Duodenal mucosa (tissue), 2 donors: ENCODE measurements around the gene GLRX2.

Experiments used
- H3K27ac ChIP-seq: one replicate; pipeline ENCODE4 v1.7.0; 2013; ENCODE audit warnings: low read depth, low read length
- H3K27me3 ChIP-seq, 2 donors: one replicate each; pipeline ENCODE4 v1.7.0; 2013; ENCODE audit warnings: low read length in 2 of 2, control low read depth in 1 of 2; ENCODE audit not compliant: insufficient read depth in 2 of 2, control insufficient read depth in 1 of 2
- H3K36me3 ChIP-seq, 2 donors: one replicate each; pipeline ENCODE4 v1.7.0; 2013; ENCODE audit warnings: low read length in 2 of 2, control low read depth in 1 of 2; ENCODE audit not compliant: insufficient read depth in 2 of 2, control insufficient read depth in 1 of 2
- H3K4me1 ChIP-seq, 2 donors: one replicate each; pipeline ENCODE4 v1.7.0; 2013; ENCODE audit warnings: low read length in 2 of 2, control low read depth in 1 of 2; ENCODE audit not compliant: insufficient read depth in 2 of 2, control insufficient read depth in 1 of 2
- H3K4me3 ChIP-seq, 2 donors: one replicate each; pipeline ENCODE4 v1.7.0; 2013; ENCODE audit warnings: low read length in 2 of 2, low read depth in 1 of 2
- H3K9ac ChIP-seq, 2 donors: one replicate each; pipeline ENCODE4 v1.7.0; 2013; ENCODE audit warnings: low read length in 2 of 2, low read depth in 1 of 2
- H3K9me3 ChIP-seq, 2 donors: one replicate each; pipeline ENCODE4 v1.7.0; 2013; ENCODE audit warnings: low read length in 2 of 2, control low read depth in 1 of 2; ENCODE audit not compliant: control insufficient read depth in 1 of 2

GLRX2 gene

DNA sequence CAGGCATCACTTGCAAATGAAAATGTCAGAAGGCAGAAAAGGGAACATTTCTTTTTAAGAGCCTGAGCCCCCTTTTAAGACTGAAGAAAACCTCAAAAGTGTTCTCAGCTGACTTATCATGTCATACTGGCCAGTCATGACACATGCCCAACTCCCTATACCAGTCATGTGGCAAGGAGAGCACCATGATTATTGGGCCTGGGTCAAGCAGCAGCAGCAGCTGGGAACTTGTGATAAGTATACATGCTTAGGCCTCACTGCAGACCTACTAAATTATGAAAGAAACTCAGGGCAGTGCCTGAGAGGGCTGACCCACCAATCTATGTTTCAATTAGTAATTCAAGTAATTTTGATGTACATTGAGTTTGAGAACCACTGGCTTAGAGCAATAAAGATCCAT is 37.2 kb downstream of the GLRX2 start:
- Histone ChIP-seq H3K27me3 (no peaks in the 10 kb centered on the region), H3K9ac (no peak overlapping the region), H3K36me3 (peaks cover 0 to 6% of the 10 kb centered on the region in 2 donors), H3K4me3 (no peak overlapping the region), H3K4me1 (peaks cover 0 to 6% of the 10 kb centered on the region in 2 donors), H3K27ac (no peak overlapping the region), H3K9me3 (no peaks in the 10 kb centered on the region)

DNA sequence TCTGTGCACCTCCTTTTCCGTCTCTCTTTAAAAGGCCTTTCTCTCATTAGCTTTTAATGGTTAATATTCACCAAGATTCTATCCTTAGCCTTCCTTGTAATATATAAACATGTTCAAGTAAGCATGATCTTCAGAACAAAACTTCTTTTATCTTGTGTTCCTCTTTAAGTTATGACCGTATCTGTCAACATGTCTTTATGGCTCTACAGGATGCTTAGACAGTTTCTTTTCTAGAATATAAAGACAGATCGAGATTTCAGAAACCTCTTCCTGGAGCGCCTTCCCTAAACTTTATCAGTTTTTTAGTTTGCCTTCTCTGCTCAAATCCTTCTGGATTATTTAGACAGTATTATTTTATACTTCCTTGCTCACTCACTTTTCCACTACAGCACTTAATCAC is 38.6 kb downstream of the GLRX2 start:
- H3K4me3 ChIP-seq = no peak overlapping the region
- H3K4me1 ChIP-seq = peaks cover 0 to 6% of the 10 kb centered on the region in 2 donors
- H3K9me3 ChIP-seq = no peaks in the 10 kb centered on the region
- no peaks in the 10 kb centered on the region for H3K27me3 ChIP-seq
- H3K27ac ChIP-seq = no peak overlapping the region
- H3K36me3 ChIP-seq = peaks cover 0 to 6% of the 10 kb centered on the region in 2 donors
- H3K9ac ChIP-seq = no peak overlapping the region

DNA sequence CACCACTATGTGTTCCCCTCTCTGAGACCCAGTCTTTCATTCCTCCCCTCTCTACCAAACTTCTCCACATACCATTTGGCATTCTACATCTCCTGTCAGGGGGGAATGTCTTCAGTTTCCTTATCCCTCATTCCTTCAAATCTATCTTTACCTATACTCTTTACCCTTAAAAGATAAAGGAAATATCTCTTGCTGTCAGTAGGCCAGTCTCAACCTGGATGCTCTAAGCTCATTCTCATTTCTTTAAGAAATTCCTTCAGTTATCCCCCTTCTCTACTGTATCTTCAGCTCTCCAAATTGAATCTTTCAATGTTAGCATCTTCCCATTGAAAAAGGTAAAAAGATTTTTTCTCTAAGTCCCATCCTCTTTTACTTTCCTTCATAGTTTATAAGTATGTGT is 39.3 kb downstream of the GLRX2 start:
- peaks cover 4 to 9% of the 10 kb centered on the region in 2 donors for H3K4me1 ChIP-seq
- no peak overlapping the region for H3K9ac ChIP-seq
- peaks cover 0 to 6% of the 10 kb centered on the region in 2 donors for H3K36me3 ChIP-seq
- H3K9me3 ChIP-seq = no peaks in the 10 kb centered on the region
- H3K27ac ChIP-seq = no peak overlapping the region
- no peaks in the 10 kb centered on the region for H3K27me3 ChIP-seq
- no peak overlapping the region for H3K4me3 ChIP-seq

DNA sequence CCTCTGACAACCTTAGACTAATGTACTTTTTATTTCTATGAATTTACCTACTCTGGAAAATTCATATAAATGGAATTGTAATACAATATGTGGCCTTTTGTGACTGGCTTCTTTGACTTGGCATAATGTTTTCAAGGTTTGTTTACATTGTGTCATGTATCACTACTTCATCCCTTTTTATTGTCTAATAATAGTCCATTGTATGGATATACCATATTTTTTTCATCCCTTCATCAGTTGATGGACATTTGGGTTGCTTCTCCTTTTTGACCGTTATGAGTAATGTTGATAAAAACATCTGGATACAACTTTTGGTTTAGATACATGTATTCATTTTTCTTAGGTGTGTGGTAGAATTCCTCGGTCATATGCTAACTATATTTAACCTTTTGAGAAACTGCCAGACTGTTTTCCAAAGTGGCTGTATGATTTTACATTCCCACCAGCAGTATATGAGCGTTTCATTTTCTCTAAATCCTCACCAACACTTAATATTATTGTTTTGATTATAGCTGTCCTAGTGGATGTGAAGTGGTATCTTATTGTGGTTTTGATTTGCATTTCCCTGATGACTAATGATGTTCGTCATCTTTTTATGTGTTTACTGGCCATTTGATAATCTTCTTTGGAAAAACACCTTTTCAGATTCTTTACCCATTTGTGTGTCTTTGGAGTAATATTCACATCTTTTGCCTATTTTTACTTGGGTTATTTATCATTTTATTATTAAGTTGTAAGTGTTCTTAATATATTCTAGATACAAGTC is 42.3 kb downstream of the GLRX2 start:
- no peaks in the 10 kb centered on the region for H3K36me3 ChIP-seq
- peaks cover 10 to 12% of the 10 kb centered on the region in 2 donors for H3K4me1 ChIP-seq
- H3K9ac ChIP-seq = no peak overlapping the region
- no peaks in the 10 kb centered on the region for H3K27me3 ChIP-seq
- no peak overlapping the region for H3K27ac ChIP-seq
- H3K9me3 ChIP-seq = no peaks in the 10 kb centered on the region
- H3K4me3 ChIP-seq = no peak overlapping the region

DNA sequence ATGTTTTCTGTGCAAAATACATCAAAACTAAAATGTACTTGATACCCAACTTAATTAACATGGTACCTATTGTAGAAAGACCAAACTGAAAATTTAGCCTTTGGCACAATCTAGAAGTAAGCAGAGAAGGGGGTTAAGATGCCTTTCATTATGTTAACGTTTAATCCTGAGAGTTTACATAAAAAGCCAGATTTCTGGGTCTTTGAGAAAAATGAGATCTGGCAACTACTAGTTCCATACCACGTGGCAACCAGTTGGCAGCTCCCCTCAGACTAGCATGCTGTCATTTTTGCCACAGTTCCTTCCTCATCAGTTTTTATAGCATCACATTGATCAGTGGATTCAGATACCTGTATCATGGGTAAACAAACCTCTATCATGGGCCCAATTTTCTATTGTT is 44.3 kb downstream of the GLRX2 start:
- peaks cover 12 to 21% of the 10 kb centered on the region in 2 donors for H3K4me1 ChIP-seq
- H3K4me3 ChIP-seq = peak overlapping the region; percentile 95 to 98
- peak overlapping the region in 1 of 2 donors; percentile 93 for H3K9ac ChIP-seq

DNA sequence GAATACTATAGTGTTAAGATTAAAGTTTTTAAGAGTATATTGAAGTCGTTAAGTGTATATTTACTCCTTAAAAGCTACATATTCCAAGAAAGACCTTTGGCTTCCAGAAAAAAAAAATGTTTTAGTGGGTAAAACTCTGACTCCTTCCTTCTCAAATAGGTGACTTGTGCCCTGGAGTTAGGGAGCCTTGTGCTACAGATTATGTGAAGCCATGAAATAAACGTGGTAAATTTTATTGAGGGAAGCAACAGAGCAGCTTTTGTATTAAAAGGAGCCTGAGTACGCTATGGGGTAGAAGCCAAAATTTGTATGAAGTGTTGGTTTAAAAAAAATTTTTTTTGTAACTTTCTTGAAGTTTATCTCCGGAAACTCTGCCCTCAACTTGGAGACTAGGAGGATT is 44.8 kb downstream of the GLRX2 start:
- H3K27me3 ChIP-seq = no peaks in the 10 kb centered on the region
- H3K4me3 ChIP-seq = peak overlapping the region; percentile 95 to 98
- peak overlapping the region; percentile 93 to 97 for H3K9ac ChIP-seq
- H3K9me3 ChIP-seq = no peaks in the 10 kb centered on the region
- H3K27ac ChIP-seq = no peak overlapping the region
- H3K36me3 ChIP-seq = peaks cover 0 to under 1% of the 10 kb centered on the region in 2 donors
- H3K4me1 ChIP-seq = peaks cover 12 to 21% of the 10 kb centered on the region in 2 donors

More for the DNA sequence above, 44.3 kb downstream of the GLRX2 start:
- Histone ChIP-seq H3K9me3 (no peaks in the 10 kb centered on the region), H3K36me3 (no peaks in the 10 kb centered on the region), H3K27ac (no peak overlapping the region), H3K27me3 (no peaks in the 10 kb centered on the region)

DNA sequence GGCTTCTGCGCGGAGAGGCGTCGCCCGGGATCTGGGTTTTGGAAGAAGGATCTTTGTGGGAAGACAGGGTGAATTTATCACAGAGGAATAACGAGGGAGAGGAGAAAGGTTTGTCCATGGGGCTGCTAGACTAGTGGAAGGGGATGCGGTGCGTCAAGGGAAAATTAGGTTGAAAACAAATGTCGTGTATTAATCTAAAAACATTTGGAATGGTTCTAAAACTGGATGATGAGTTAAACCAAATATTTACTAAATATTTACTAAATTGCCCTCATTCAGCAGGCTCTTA is 45.2 kb downstream of the GLRX2 start:
- Histone ChIP-seq H3K9me3 (no peaks in the 10 kb centered on the region), H3K27me3 (no peaks in the 10 kb centered on the region), H3K4me3 (peak overlapping the region; percentile 95 to 98), H3K27ac (peak overlapping the region; percentile 98), H3K4me1 (peaks cover 12 to 21% of the 10 kb centered on the region in 2 donors), H3K9ac (peak overlapping the region; percentile 93 to 97), H3K36me3 (peaks cover 0 to 2% of the 10 kb centered on the region in 2 donors)

DNA sequence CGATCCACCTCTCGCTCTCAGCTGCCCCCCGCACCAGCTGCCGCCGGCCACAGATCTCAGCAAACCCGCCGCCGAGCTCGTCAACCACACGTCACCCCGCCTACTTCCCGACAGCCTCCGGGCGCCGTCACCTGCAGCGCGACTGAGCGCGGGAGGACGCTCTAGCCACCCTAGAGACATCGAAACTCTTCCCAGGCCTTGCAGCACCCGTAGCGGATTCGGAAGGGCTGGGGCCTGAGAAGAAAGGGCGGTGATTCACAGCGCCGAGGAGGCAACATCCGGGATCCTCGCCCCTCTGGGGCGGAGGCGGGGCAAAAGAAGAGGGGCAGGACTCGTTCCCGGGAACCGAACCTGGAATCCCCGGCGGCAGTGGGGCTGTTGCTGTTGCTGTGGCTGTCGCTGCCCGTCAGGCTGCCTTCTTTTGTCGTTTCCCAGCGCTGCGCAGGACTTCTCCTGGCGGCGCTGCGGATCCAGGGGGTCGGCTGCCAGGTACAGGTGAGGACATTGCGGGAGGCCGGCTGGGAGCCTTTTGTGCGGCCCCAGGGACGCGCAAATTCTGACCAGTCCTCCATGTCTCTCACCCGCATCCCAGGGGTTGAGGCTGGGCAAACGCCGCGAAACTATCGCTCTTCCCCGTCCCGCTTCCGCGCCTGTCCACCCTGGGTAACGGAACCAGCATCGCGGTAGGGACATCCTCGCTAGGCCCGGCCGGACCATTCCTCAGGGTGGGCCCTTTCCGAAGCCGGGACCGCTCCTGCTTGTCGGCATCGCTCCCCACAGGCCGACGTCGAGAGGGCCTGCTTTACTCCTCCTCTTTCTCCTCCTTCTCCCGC is 45.7 kb downstream of the GLRX2 start, which contains the start of the genes RO60 and UCHL5:
Gene RO60 (plus strand): TSS at position 331 of the 833 bp plus-strand sequence. CDS start 9,443 bp downstream, outside the sequence.
Gene UCHL5 (minus strand): TSS at position 79 of the 833 bp plus-strand sequence. CDS start 100 bp downstream, outside the sequence.
- Histone ChIP-seq H3K27ac (peak within 1 kb of the TSS; percentile 98), H3K9ac (peak within 1 kb of the TSS; percentile 93 to 97), H3K4me1 (peaks cover 12 to 21% of the 10 kb centered on the region in 2 donors), H3K9me3 (no peaks in the 10 kb centered on the region), H3K27me3 (no peaks in the 10 kb centered on the region), H3K36me3 (peaks cover 0 to 2% of the 10 kb centered on the region in 2 donors), H3K4me3 (peak within 1 kb of the TSS; percentile 95 to 98)

DNA sequence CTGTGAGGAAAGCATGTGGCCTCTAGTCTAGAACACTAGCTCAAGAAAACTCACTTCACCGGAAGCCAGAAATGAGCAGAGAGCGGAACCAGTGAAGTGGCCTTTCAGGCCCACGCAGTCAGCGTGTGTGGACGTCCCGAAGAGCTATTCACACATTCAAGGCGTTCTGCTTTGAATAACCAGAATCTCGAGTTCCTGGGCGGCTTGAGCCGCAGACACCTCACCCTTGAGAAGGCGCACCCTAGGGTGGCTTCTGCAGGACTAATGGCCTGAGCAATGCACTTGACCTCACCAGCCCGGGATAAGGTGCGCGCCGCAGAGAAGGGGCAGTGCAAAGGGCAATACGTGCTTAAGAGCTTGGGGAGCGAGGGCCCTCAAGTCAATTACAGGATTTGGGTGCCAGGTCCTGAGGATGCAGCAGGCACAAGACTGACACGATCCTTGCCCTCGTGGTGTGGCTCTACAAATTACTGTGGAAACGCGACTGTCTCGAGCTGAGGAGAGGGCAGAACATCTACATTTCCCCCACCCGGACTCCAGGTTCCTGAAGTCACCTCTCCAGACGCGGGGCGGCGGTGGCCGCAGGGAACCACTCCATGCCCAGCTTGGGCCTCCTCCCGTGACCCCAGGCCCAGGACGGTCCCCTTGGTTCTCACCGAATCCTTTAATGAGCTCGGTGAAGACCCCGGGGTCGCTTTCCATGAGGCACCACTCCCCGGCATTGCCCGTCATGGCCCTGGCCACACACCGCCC is 46.5 kb downstream of the GLRX2 start:
- peaks cover 12 to 21% of the 10 kb centered on the region in 2 donors for H3K4me1 ChIP-seq
- no peaks in the 10 kb centered on the region for H3K27me3 ChIP-seq
- peak overlapping the region; percentile 95 to 98 for H3K4me3 ChIP-seq
- peaks cover 0 to 2% of the 10 kb centered on the region in 2 donors for H3K36me3 ChIP-seq
- peak overlapping the region; percentile 93 to 97 for H3K9ac ChIP-seq
- H3K9me3 ChIP-seq = no peaks in the 10 kb centered on the region
- peak overlapping the region; percentile 98 for H3K27ac ChIP-seq
